Epithelial cell of proximal tubule (primary cell): ENCODE results near the gene CD40. TPM values are rescaled to one million over a fixed set of nuclear protein-coding genes. Genes with fewer than 3 reads are reported as not detected.

Source experiments
- DNase-seq: peaks from one replicate; pipeline ENCODE4 v3.0.0-alpha.2; 2011; ENCODE audit warnings: low read depth
- H3K4me3 ChIP-seq: 2 replicates; pipeline ENCODE4 v1.5.1; 2011; ENCODE audit warnings: low read depth, mild to moderate bottlenecking, low read length
- CTCF ChIP-seq: conservative IDR thresholded peaks from 2 replicates; pipeline ENCODE4 v1.5.1; 2012; ENCODE audit warnings: low read depth, mild to moderate bottlenecking, low read length
- total RNA-seq: library from RNA; depleted of rRNA; stranded (reverse); fragments of >200 nt; gene quantifications from 2 replicates; pipeline ENCODE4 v1.2.3, GENCODE V29; 2015

CD40 gene
- total RNA-seq, 1 donor from 2014 or later: 74.7 TPM

- DNase-seq: no peak
- no peak overlapping the region for H3K4me3 ChIP-seq
- TF ChIP-seq CTCF: no peak
Observed at GRCh38 chr20:46113113-46113470, 5.0 kb upstream of the CD40 start.

GRCh38 chr20:46114449-46114848 is 3.7 kb upstream of the CD40 start:
- no peak overlapping the region for H3K4me3 ChIP-seq
- DNase-seq: no peak
- TF ChIP-seq CTCF: no peak

- DNase-seq: no peak
- H3K4me3 ChIP-seq: peak overlapping the region; percentile 65
- TF ChIP-seq CTCF: no peak
Observed at GRCh38 chr20:46118481-46119020, 437 bp downstream of the CD40 start.

GRCh38 chr20:46119028-46119546 is 973 bp downstream of the CD40 start:
- H3K4me3 ChIP-seq: peak overlapping the region; percentile 65
- no peak for TF ChIP-seq CTCF
- DNase-seq: no peak

- peak overlapping the region; percentile 65 for H3K4me3 ChIP-seq
- DNase-seq: no peak
- TF ChIP-seq CTCF: no peak
Observed at GRCh38 chr20:46119547-46119946, 1.4 kb downstream of the CD40 start.

- H3K4me3 ChIP-seq: no peak overlapping the region
- DNase-seq: no peak
- TF ChIP-seq CTCF: no peak
Observed at GRCh38 chr20:46120136-46120535, 2.0 kb downstream of the CD40 start.

- no peak for DNase-seq
- no peak overlapping the region for H3K4me3 ChIP-seq
- no peak for TF ChIP-seq CTCF
Observed at GRCh38 chr20:46121184-46121930, 3.2 kb downstream of the CD40 start.
